Gastroesophageal sphincter (tissue), 4 donors: ENCODE data around the gene RANGAP1. TPM values are rescaled to one million over a fixed set of nuclear protein-coding genes. Genes with fewer than 3 reads are reported as not detected.

Source experiments
- ATAC-seq: fragments of 150-250 bp; one replicate; pipeline ENCODE4 v1.9.1; 2016; ENCODE audit warnings: mild to moderate bottlenecking, moderate library complexity
- H3K27ac ChIP-seq, 4 donors: fragments of 200-600 bp; sonication (generic) in 3 of 4; 1 replicate in 3 of 4; 2 replicates in 1 of 4; pipeline ENCODE4 v1.5.1; 2016 to 2019
- H3K27me3 ChIP-seq: fragments of 200-600 bp; sonication (generic); one replicate; pipeline ENCODE4 v1.5.1; 2019
- H3K36me3 ChIP-seq, 2 donors: fragments of 200-600 bp; sonication (generic); one replicate each; pipeline ENCODE4 v1.5.1; 2019; ENCODE audit warnings: control low read depth in 1 of 2
- H3K4me1 ChIP-seq, 3 donors: fragments of 200-600 bp; sonication (generic); 1 replicate in 2 of 3; 2 replicates in 1 of 3; pipeline ENCODE4 v1.5.1; 2016 to 2019; ENCODE audit warnings: control low read depth in 2 of 3
- H3K4me3 ChIP-seq, 2 donors: fragments of 200-600 bp; sonication (generic); one replicate each; pipeline ENCODE4 v1.5.1; 2019; ENCODE audit warnings: mild to moderate bottlenecking in 1 of 2, moderate library complexity in 1 of 2
- H3K9me3 ChIP-seq, 3 donors: fragments of 200-600 bp; sonication (generic); one replicate each; pipeline ENCODE4 v1.5.1; 2017 to 2019; ENCODE audit warnings: control low read depth in 2 of 3
- EP300 ChIP-seq: sonication (generic); formaldehyde crosslinking; IDR thresholded peaks from one replicate; pipeline ENCODE4 v1.6.1; 2017; ENCODE audit warnings: antibody characterized with exemption, mild to moderate bottlenecking
- POLR2A ChIP-seq, 2 donors: fragments of 450-650 bp; IDR thresholded peaks; one replicate each; pipeline ENCODE4 v1.6.1; 2017; ENCODE audit warnings: antibody characterized with exemption in 2 of 2, mild to moderate bottlenecking in 2 of 2, moderate library complexity in 1 of 2
- POLR2AphosphoS5 ChIP-seq: sonication (generic); formaldehyde crosslinking; IDR thresholded peaks from one replicate; pipeline ENCODE4 v1.6.1; 2017; ENCODE audit warnings: antibody characterized with exemption
- WGBS, 2 donors: methylation state at CpG; one replicate each; pipeline ENCODE4 v1.1.5; 2018; ENCODE audit warnings: low coverage in 1 of 2; 5-methylcytosine and 5-hydroxymethylcytosine counted together
- total RNA-seq, 4 donors: library from RNA; depleted of rRNA; stranded (reverse); fragments of >200 nt; gene quantifications; one replicate each; pipeline ENCODE4 v1.1.0, GENCODE V29; 2016
- TF ChIP-seq, protein P1 (sequence below), 4 experiments: fragments of 200-600 bp in 2 of 4; fragments of 450-650 bp in 2 of 4; sonication (generic) in 1 of 4; IDR thresholded peaks; one replicate each; pipeline ENCODE4 v1.5.1; 2017 to 2019; ENCODE audit warnings: antibody characterized with exemption in 4 of 4, mild to moderate bottlenecking in 2 of 4, moderate library complexity in 2 of 4

Gene RANGAP1
- total RNA-seq, 4 donors from 2014 or later: 47.9 to 91.5 (median 59.1) TPM

DNA sequence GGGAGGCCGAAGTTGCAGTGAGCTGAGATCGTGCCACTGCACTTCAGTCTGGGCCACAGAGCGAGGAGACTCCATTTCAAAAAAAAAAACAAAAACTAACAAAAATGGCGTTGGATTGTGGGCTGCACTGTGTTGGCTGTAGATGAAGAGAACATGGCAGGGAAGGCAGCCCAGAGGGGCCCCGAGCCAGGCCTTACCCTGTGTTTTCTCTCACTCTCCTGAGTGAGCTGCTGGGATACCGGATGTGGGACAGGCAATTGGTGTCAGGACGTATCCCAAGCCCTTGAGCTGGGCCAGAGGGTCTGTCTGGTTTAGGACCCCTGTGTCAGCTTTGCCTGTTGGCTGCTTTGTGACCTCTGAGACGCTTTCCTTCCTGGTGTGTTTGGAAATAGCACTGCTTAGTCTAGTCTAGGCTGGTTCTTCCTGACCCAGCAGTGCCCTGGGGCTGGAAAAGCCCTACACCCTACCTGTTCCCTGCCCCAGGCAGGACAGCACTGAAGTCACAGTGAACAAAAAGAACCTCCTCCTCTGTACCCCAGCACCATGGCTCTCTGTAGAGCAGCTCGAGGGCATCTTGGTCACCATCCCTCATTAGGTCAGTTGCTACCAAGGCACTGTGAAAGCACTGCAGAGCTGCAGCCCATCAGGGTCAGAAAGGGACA is 63.0 kb downstream of the RANGAP1 start:
- no peaks in the 10 kb centered on the region for H3K9me3 ChIP-seq
- no peak for ATAC-seq
- H3K27me3 ChIP-seq: no peaks in the 10 kb centered on the region
- TF ChIP-seq POLR2A (IDR thresholded peaks at IDR 0.05) (no peak), POLR2AphosphoS5 (no peak), EP300 (no peak)
- TF ChIP-seq, protein P1, sequence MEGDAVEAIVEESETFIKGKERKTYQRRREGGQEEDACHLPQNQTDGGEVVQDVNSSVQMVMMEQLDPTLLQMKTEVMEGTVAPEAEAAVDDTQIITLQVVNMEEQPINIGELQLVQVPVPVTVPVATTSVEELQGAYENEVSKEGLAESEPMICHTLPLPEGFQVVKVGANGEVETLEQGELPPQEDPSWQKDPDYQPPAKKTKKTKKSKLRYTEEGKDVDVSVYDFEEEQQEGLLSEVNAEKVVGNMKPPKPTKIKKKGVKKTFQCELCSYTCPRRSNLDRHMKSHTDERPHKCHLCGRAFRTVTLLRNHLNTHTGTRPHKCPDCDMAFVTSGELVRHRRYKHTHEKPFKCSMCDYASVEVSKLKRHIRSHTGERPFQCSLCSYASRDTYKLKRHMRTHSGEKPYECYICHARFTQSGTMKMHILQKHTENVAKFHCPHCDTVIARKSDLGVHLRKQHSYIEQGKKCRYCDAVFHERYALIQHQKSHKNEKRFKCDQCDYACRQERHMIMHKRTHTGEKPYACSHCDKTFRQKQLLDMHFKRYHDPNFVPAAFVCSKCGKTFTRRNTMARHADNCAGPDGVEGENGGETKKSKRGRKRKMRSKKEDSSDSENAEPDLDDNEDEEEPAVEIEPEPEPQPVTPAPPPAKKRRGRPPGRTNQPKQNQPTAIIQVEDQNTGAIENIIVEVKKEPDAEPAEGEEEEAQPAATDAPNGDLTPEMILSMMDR (IDR thresholded peaks at IDR 0.05): no peak
- peaks cover 0 to 91% of the 10 kb centered on the region in 2 donors for H3K36me3 ChIP-seq
- 88 to 100% methylated on average over 2 to 8 of the region's 9 CpGs for WGBS, 2 donors
- no peak overlapping the region for H3K4me3 ChIP-seq
- no peak overlapping the region for H3K27ac ChIP-seq
- peaks cover 0 to 5% (median 3%) of the 10 kb centered on the region in 3 donors for H3K4me1 ChIP-seq

DNA sequence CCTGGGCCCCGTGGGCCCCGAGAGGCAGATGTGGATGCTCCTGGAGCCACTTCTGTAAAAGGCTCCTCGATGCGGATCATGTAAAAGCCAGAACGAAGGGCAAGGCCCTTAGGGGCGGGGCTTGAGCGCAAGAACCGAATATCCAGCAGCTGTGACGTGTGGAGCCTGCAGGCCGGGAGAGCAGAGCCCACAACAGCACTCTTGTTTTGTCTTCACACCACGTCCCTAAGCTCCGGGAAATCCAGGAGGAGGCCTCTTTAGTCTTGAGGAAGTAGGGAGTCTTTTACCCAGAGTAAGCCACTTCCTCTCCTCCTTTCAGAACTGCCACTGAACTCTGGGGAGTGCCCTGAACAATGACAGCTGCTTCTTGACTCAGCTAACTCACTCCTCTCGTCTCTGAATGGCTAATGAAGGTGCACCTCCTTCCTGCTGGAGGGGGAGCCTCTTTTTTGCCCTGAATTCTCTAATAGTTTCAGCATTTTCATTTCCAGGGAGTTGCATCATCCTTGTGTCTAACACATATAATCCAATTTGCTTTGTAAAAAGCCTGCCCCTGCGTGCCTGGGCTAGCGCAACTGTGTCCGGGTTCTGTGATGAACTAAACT is 68.3 kb downstream of the RANGAP1 start:
- ATAC-seq: peak; percentile 92
- peak overlapping the region; percentile 11 to 33 for H3K4me3 ChIP-seq
- H3K27me3 ChIP-seq: no peaks in the 10 kb centered on the region
- peaks cover 0 to 69% of the 10 kb centered on the region in 2 donors for H3K36me3 ChIP-seq
- H3K9me3 ChIP-seq: no peaks in the 10 kb centered on the region
- TF ChIP-seq POLR2A (IDR thresholded peaks at IDR 0.05): peak; percentile 27 to 41
- no peak for TF ChIP-seq EP300
- TF ChIP-seq POLR2AphosphoS5: peak; percentile 65
- WGBS, 2 donors: 30% methylated on average over 2 of the region's 16 CpGs; no CpG with 5 or more reads in 1 of the 2 donors
- peak overlapping the region; percentile 66 to 88 (median 84) for H3K27ac ChIP-seq
- peaks cover 0 to 30% (median 14%) of the 10 kb centered on the region in 3 donors for H3K4me1 ChIP-seq

DNA sequence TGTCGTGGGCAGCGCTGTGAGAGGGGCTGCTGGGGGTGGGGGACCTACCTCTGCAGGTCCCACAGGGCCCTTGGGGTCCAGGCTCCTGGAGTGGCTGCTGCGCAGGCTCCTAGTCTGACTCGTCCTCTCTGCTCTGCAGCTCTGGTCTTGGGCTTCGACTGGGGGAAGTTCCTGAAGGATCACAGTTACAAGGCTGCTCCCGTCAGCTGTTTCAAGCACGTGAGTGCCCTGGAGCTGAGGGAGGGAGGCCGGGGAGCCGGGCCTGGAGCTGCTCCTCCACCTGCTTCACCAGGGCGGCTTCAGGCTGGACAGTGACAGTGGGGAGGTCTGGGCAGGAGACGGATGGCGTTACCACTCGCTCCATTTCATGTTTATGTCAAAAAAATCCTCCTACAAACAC is 69.0 kb downstream of the RANGAP1 start:
- WGBS, 2 donors: 16 to 20% methylated on average over 1 to 4 of the region's 13 CpGs
- H3K27me3 ChIP-seq: no peaks in the 10 kb centered on the region
- ATAC-seq: peak; percentile 34
- no peaks in the 10 kb centered on the region for H3K9me3 ChIP-seq
- peaks cover 0 to 69% of the 10 kb centered on the region in 2 donors for H3K36me3 ChIP-seq
- peak overlapping the region in 1 of 2 donors; percentile 33 for H3K4me3 ChIP-seq
- H3K27ac ChIP-seq: peak overlapping the region; percentile 66 to 88 (median 84)
- no peak for TF ChIP-seq EP300
- TF ChIP-seq POLR2A (IDR thresholded peaks at IDR 0.05): no peak
- TF ChIP-seq, protein P1 (IDR thresholded peaks at IDR 0.05): no peak
- no peak for TF ChIP-seq POLR2AphosphoS5
- peaks cover 0 to 30% (median 14%) of the 10 kb centered on the region in 3 donors for H3K4me1 ChIP-seq

DNA sequence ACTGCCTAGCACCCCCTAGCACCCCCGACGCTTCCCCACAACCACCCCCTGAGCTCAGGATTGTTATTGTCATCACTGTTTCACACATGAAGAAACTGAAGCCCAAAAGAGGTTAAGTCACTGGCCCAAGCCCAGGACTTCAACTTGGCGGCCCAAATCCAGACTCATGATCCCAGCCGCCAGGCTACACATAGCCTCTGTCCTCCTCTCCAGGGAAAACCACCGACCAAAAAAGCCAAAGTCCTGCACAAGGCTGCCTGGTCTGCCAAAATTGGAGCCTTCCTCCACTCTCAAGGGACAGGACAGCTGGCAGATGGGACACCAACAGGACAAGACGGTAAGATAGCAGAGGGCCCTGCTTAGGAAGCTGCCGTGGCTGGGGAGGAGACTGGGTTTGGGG is 70.1 kb downstream of the RANGAP1 start:
- ATAC-seq: no peak
- no peak for TF ChIP-seq POLR2A (IDR thresholded peaks at IDR 0.05)
- WGBS, 2 donors: 100% methylated on average over 2 of the region's 7 CpGs; no CpG with 5 or more reads in 1 of the 2 donors
- Histone ChIP-seq H3K4me1 (peaks cover 0 to 30% (median 14%) of the 10 kb centered on the region in 3 donors), H3K4me3 (no peak overlapping the region), H3K9me3 (no peaks in the 10 kb centered on the region), H3K27ac (peak overlapping the region in 3 of 4 donors; percentile 82 to 88 (median 86)), H3K36me3 (peaks cover 0 to 64% of the 10 kb centered on the region in 2 donors), H3K27me3 (no peaks in the 10 kb centered on the region)

DNA sequence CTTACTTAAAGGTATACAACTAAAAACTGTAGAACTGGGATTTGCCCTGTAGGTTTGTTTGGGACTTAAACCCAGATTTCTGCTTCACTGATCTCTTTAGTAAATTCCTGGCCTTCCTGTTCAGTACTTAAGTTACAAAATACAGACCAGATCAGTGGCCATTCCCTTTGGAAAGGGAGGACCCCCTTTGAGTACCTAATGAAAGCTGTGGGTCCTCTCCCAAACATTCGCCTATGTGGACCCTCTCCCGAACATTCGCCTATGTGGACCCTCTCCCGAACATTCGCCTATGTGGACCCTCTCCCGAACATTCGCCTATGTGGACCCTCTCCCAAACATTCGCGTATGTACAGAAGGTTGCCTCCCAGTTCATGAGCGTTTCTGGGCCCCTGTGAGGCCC is 70.6 kb downstream of the RANGAP1 start:
- Histone ChIP-seq H3K9me3 (no peaks in the 10 kb centered on the region), H3K4me3 (no peak overlapping the region), H3K27me3 (no peaks in the 10 kb centered on the region), H3K36me3 (peaks cover 0 to 64% of the 10 kb centered on the region in 2 donors), H3K4me1 (peaks cover 0 to 30% (median 14%) of the 10 kb centered on the region in 3 donors), H3K27ac (peak overlapping the region in 1 of 4 donors; percentile 86)
- no peak for TF ChIP-seq POLR2A (IDR thresholded peaks at IDR 0.05)
- TF ChIP-seq, protein P1 (IDR thresholded peaks at IDR 0.05): no peak
- no peak for TF ChIP-seq EP300
- no peak for TF ChIP-seq POLR2AphosphoS5
- no peak for ATAC-seq
- WGBS, 2 donors: 97 to 100% methylated on average over 5 to 6 of the region's 10 CpGs
